Measurements from ENCODE around the gene IL1RL2.

- TF ChIP-seq CTCF (IDR thresholded peaks at IDR 0.05) (no peak), POLR2AphosphoS5 (IDR thresholded peaks at IDR 0.05) (no peak), POLR2A (IDR thresholded peaks at IDR 0.05) (no peak), EP300 (IDR thresholded peaks at IDR 0.05) (no peak)
Measured at GRCh38 chr2:102194609-102195268, 7.9 kb downstream of the IL1RL2 start.
